Kidney glomerular epithelial cell (primary cell): ENCODE measurements around the gene BSN.
"Not testable (repeated sequence)": the region's sequence is repeated elsewhere in the genome, so short reads cannot be mapped to it uniquely, and the experiment has no call there.

Experiments
- DNase-seq: peaks from one replicate; lab custom pipeline; 2025; lab: John Stamatoyannopoulos, UW

The BSN gene

GRCh38 chr3:49535971-49536874, 18.1 kb upstream of the BSN start:
- DNase-seq = no peak

GRCh38 chr3:49536875-49537533, 17.3 kb upstream of the BSN start:
- DNase-seq = no peak

GRCh38 chr3:49539659-49540560, 14.4 kb upstream of the BSN start:
- DNase-seq = peak; percentile 88

GRCh38 chr3:49552087-49552486, 2.2 kb upstream of the BSN start:
- DNase-seq = no peak

GRCh38 chr3:49553324-49553691, 969 bp upstream of the BSN start:
- no peak for DNase-seq

GRCh38 chr3:49554633-49555265, 472 bp downstream of the BSN start:
- DNase-seq = no peak

GRCh38 chr3:49556500-49557275, 2.4 kb downstream of the BSN start:
- DNase-seq = no peak

GRCh38 chr3:49563040-49563578, 8.8 kb downstream of the BSN start:
- DNase-seq = no peak

GRCh38 chr3:49563766-49564165, 9.5 kb downstream of the BSN start:
- no peak for DNase-seq

GRCh38 chr3:49566312-49566711, 12.0 kb downstream of the BSN start:
- DNase-seq = peak; percentile 1

- no peak for DNase-seq
Measured at GRCh38 chr3:49567406-49567805, 13.1 kb downstream of the BSN start.

GRCh38 chr3:49568965-49569364, 14.7 kb downstream of the BSN start:
- DNase-seq = no peak

- no peak for DNase-seq
Measured at GRCh38 chr3:49570028-49570654, 15.9 kb downstream of the BSN start.

- DNase-seq = no peak
Measured at GRCh38 chr3:49582177-49582576, 27.9 kb downstream of the BSN start.

GRCh38 chr3:49585261-49585755, 31.0 kb downstream of the BSN start:
- not testable (repeated sequence) for DNase-seq

- DNase-seq = no peak
Measured at GRCh38 chr3:49591615-49592014, 37.3 kb downstream of the BSN start.

GRCh38 chr3:49593041-49593440, 38.8 kb downstream of the BSN start:
- no peak for DNase-seq

GRCh38 chr3:49600781-49601180, 46.5 kb downstream of the BSN start:
- no peak for DNase-seq

- no peak for DNase-seq
Measured at GRCh38 chr3:49601358-49602048, 47.2 kb downstream of the BSN start.
